ENCODE results near the gene MAPK8IP3. TPM values are rescaled to one million over a fixed set of nuclear protein-coding genes. Genes with fewer than 3 reads are reported as not detected.

Gene MAPK8IP3
- total and polyA plus RNA-seq, 9 of the 15 experiments (the other 6 are each of a cell fraction or from before 2014, with no cell fraction given), result 0.17 to 58.7 (median 16.7) TPM

DNA sequence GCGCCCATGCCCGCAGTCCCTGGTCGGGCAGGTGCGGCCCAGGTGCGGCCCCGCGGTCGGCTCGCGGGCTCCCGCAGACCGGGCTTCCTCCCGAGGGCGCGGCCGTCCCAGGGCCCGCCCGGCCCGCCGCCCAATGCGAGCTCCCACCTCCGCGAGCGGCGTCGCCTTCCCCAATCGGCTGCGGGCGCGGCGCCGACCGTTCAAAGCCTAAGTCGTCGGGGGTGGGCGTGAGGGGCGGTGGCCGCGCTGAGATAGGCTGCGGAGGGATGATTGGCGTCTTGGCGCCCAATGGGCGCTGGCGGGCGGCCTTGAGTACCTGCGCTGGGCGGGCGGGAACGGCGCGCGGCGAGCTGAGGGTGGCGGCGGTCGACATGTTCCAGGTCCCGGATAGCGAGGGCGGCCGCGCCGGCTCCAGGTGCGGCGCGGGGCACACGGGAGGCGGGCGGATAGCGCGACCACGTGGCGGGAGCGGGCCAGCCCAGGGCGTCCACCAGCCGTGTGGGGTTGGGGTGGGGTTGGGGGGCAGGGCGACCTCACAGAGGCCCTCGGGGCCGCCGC is 28.0 kb upstream of the MAPK8IP3 start, which contains the start of gene JPT2 (continued):
- peak; percentile 90 for TF ChIP-seq L3MBTL2 (IDR thresholded peaks at IDR 0.05)
- TF ChIP-seq, protein P1, sequence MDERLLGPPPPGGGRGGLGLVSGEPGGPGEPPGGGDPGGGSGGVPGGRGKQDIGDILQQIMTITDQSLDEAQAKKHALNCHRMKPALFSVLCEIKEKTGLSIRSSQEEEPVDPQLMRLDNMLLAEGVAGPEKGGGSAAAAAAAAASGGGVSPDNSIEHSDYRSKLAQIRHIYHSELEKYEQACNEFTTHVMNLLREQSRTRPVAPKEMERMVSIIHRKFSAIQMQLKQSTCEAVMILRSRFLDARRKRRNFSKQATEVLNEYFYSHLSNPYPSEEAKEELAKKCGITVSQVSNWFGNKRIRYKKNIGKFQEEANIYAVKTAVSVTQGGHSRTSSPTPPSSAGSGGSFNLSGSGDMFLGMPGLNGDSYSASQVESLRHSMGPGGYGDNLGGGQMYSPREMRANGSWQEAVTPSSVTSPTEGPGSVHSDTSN (CRISPR knock-in tag; IDR thresholded peaks at IDR 0.05; ENCODE audit: low read depth), result peak; percentile 83
- TF ChIP-seq, protein P1 (tag; conservative IDR thresholded peaks at IDR 0.05; ENCODE audit: low read depth), result peak; percentile 87
- TF ChIP-seq ADNP (tag; IDR thresholded peaks at IDR 0.05), result no peak
- no peak for TF ChIP-seq ILF3 (IDR thresholded peaks at IDR 0.05; ENCODE audit: borderline replicate concordance)
- TF ChIP-seq, protein P2, sequence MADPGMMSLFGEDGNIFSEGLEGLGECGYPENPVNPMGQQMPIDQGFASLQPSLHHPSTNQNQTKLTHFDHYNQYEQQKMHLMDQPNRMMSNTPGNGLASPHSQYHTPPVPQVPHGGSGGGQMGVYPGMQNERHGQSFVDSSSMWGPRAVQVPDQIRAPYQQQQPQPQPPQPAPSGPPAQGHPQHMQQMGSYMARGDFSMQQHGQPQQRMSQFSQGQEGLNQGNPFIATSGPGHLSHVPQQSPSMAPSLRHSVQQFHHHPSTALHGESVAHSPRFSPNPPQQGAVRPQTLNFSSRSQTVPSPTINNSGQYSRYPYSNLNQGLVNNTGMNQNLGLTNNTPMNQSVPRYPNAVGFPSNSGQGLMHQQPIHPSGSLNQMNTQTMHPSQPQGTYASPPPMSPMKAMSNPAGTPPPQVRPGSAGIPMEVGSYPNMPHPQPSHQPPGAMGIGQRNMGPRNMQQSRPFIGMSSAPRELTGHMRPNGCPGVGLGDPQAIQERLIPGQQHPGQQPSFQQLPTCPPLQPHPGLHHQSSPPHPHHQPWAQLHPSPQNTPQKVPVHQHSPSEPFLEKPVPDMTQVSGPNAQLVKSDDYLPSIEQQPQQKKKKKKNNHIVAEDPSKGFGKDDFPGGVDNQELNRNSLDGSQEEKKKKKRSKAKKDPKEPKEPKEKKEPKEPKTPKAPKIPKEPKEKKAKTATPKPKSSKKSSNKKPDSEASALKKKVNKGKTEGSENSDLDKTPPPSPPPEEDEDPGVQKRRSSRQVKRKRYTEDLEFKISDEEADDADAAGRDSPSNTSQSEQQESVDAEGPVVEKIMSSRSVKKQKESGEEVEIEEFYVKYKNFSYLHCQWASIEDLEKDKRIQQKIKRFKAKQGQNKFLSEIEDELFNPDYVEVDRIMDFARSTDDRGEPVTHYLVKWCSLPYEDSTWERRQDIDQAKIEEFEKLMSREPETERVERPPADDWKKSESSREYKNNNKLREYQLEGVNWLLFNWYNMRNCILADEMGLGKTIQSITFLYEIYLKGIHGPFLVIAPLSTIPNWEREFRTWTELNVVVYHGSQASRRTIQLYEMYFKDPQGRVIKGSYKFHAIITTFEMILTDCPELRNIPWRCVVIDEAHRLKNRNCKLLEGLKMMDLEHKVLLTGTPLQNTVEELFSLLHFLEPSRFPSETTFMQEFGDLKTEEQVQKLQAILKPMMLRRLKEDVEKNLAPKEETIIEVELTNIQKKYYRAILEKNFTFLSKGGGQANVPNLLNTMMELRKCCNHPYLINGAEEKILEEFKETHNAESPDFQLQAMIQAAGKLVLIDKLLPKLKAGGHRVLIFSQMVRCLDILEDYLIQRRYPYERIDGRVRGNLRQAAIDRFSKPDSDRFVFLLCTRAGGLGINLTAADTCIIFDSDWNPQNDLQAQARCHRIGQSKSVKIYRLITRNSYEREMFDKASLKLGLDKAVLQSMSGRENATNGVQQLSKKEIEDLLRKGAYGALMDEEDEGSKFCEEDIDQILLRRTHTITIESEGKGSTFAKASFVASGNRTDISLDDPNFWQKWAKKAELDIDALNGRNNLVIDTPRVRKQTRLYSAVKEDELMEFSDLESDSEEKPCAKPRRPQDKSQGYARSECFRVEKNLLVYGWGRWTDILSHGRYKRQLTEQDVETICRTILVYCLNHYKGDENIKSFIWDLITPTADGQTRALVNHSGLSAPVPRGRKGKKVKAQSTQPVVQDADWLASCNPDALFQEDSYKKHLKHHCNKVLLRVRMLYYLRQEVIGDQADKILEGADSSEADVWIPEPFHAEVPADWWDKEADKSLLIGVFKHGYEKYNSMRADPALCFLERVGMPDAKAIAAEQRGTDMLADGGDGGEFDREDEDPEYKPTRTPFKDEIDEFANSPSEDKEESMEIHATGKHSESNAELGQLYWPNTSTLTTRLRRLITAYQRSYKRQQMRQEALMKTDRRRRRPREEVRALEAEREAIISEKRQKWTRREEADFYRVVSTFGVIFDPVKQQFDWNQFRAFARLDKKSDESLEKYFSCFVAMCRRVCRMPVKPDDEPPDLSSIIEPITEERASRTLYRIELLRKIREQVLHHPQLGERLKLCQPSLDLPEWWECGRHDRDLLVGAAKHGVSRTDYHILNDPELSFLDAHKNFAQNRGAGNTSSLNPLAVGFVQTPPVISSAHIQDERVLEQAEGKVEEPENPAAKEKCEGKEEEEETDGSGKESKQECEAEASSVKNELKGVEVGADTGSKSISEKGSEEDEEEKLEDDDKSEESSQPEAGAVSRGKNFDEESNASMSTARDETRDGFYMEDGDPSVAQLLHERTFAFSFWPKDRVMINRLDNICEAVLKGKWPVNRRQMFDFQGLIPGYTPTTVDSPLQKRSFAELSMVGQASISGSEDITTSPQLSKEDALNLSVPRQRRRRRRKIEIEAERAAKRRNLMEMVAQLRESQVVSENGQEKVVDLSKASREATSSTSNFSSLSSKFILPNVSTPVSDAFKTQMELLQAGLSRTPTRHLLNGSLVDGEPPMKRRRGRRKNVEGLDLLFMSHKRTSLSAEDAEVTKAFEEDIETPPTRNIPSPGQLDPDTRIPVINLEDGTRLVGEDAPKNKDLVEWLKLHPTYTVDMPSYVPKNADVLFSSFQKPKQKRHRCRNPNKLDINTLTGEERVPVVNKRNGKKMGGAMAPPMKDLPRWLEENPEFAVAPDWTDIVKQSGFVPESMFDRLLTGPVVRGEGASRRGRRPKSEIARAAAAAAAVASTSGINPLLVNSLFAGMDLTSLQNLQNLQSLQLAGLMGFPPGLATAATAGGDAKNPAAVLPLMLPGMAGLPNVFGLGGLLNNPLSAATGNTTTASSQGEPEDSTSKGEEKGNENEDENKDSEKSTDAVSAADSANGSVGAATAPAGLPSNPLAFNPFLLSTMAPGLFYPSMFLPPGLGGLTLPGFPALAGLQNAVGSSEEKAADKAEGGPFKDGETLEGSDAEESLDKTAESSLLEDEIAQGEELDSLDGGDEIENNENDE (IDR thresholded peaks at IDR 0.05; ENCODE audit: low read depth, low read length), result no peak
- no peak for TF ChIP-seq CBFA2T3 (IDR thresholded peaks at IDR 0.05)
- TF ChIP-seq, protein P3, sequence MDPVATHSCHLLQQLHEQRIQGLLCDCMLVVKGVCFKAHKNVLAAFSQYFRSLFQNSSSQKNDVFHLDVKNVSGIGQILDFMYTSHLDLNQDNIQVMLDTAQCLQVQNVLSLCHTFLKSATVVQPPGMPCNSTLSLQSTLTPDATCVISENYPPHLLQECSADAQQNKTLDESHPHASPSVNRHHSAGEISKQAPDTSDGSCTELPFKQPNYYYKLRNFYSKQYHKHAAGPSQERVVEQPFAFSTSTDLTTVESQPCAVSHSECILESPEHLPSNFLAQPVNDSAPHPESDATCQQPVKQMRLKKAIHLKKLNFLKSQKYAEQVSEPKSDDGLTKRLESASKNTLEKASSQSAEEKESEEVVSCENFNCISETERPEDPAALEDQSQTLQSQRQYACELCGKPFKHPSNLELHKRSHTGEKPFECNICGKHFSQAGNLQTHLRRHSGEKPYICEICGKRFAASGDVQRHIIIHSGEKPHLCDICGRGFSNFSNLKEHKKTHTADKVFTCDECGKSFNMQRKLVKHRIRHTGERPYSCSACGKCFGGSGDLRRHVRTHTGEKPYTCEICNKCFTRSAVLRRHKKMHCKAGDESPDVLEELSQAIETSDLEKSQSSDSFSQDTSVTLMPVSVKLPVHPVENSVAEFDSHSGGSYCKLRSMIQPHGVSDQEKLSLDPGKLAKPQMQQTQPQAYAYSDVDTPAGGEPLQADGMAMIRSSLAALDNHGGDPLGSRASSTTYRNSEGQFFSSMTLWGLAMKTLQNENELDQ (CRISPR knock-in tag; IDR thresholded peaks at IDR 0.05; ENCODE audit: borderline replicate concordance), result no peak
- TF ChIP-seq, protein P4, sequence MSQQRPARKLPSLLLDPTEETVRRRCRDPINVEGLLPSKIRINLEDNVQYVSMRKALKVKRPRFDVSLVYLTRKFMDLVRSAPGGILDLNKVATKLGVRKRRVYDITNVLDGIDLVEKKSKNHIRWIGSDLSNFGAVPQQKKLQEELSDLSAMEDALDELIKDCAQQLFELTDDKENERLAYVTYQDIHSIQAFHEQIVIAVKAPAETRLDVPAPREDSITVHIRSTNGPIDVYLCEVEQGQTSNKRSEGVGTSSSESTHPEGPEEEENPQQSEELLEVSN (IDR thresholded peaks at IDR 0.05; ENCODE audit: borderline replicate concordance in 1 of 2, extremely low read depth in 1 of 2, insufficient read depth in 1 of 2, insufficient read length in 1 of 2, low read depth in 1 of 2, low read length in 1 of 2, poor library complexity in 1 of 2, severe bottlenecking in 1 of 2), result peak; percentile 88 to 94
